SU-DHL-6 (cell line): ENCODE results near the gene ZC3H4.

ENCODE experiments used
- CTCF ChIP-seq: fragments of 200-600 bp; sonication (generic); IDR thresholded peaks from one replicate; pipeline ENCODE4 v1.5.1; 2017; ENCODE audit warnings: antibody characterized with exemption, mild to moderate bottlenecking, low read length, moderate library complexity; ENCODE audit not compliant: insufficient read depth, poor library complexity, severe bottlenecking
- EZH2phosphoT487 ChIP-seq: fragments of 200-600 bp; sonication (generic), shearing (Covaris generic); conservative IDR thresholded peaks from 2 replicates; pipeline ENCODE4 v1.6.1; 2018; ENCODE audit warnings: mild to moderate bottlenecking, antibody characterized with exemption, low read length, moderate library complexity, mixed read lengths

GRCh38 chr19:47135156-47135555 lies 21.6 kb upstream of the ZC3H4 start:
- TF ChIP-seq CTCF = no peak
- TF ChIP-seq EZH2phosphoT487 = no peak
